HG03558 (cell line): Measurements from ENCODE around the gene VAMP3.
A peak's percentile ranks its signal among the peaks of the same experiment; 100 is the strongest.
"Not testable (repeated sequence)": the region's sequence is repeated elsewhere in the genome, so short reads cannot be mapped to it uniquely, and the experiment has no call there.

Experiments
- ATAC-seq: cut with Tn5 transposase; IDR thresholded peaks from one replicate; pipeline ENCODE4 v1.9.1; 2021; ENCODE audit warnings: moderate number of reproducible peaks; ENCODE audit not compliant: unreplicated experiment; ENCODE audit errors: extremely low read depth

VAMP3 gene

GRCh38 chr1:7761103-7761502 lies 10.0 kb upstream of the VAMP3 start:
- ATAC-seq: no peak

GRCh38 chr1:7767176-7767575 lies 3.9 kb upstream of the VAMP3 start:
- ATAC-seq: no peak

GRCh38 chr1:7768583-7768982 lies 2.5 kb upstream of the VAMP3 start:
- no peak for ATAC-seq

DNA sequence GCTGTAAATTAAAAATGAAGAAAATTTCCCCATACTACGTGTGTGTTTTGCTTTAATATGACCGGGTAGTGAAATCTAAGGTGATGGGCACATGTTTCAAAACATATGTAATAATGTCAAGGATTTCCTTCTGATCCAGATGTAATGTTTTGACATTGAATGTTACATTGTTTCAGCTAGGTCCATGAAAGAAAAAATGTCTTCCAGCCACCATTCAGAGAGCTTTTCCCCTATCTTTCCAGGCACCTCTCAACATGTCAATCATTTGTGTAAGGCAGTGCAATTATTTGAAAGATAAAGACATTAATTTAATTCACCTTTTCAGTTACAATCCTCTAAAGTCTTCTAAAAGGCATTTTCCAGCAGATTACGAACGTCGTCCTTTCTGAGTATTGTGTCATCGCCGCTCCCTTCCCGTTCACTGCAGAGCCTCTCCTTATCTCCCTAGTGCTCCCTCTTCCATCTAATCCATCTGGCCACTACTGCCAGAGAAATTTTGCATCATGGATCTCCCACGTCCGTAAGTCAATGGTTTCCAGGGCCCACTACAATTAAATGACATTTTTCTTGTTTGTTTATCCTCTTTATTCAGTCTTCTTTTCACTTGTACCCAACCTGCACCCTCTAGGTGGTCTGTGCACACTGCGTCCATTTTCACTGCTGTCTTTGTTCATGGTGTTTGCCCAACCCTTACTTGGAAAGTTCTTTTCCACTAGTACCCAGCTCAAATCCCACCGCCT lies 1.3 kb upstream of the VAMP3 start:
- ATAC-seq: no peak

DNA sequence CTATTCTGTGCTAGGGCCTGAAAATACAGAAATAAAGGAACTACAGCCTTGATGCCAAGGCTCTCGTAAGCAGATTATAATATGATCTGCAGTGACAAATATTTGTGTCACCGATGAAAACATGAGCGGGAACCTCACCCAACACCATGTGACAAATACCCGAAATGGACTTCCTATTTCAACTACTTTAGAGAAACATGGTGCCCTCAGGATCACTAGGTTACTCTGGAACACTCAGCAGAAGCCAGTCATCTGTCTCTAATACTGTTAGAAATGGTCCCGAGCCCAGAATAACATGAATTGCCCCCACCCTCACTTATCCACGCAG lies 463 bp upstream of the VAMP3 start:
- ATAC-seq: no peak

DNA sequence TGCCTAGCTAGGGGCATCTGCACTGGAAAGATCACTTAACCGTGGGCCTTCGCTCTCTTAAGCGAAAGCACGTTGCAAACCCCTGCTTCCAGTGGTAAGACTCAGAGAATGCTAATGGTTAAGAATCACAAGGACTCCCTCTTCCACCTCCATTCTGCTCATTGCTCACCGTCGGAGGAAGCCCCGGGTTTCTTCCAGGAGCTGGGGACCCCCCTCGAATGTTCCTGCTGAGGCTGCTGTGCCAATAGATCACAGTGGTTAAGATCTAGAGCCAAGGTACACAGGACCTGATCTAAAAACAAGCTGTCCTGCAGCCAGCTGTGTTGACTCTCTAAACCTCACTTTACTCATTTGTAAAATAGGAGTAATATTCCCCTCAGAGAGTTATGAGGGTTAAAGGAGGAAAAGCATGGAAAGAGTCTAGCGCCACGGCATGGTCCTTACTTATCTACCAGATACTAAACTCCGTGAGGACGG lies 765 bp downstream of the VAMP3 start:
- no peak for ATAC-seq

GRCh38 chr1:7777591-7777990 lies 6.5 kb downstream of the VAMP3 start:
- ATAC-seq: no peak

GRCh38 chr1:7778133-7778628 lies 7.1 kb downstream of the VAMP3 start:
- ATAC-seq: no peak

DNA sequence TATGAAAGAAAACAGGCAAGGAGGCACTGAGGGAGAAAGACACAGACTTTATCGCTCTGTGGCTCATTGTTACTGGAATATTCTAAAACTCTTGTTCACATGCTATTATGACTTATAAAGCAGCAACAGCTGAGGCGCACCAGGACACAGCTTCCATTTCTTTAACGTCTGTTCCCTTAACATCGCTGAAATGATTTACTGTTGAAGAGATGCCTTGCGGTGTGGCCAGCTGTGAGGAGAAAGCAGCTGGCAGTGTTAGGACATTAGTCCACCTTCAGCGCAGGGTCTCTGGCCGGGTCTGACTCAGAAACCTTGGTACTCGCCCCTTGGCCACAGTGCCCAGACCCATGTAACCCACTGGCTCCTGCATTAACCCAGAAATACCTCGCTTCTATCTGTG lies 9.9 kb downstream of the VAMP3 start:
- ATAC-seq: no peak

- ATAC-seq: no peak
Measured at GRCh38 chr1:7781501-7781900, 10.4 kb downstream of the VAMP3 start.

DNA sequence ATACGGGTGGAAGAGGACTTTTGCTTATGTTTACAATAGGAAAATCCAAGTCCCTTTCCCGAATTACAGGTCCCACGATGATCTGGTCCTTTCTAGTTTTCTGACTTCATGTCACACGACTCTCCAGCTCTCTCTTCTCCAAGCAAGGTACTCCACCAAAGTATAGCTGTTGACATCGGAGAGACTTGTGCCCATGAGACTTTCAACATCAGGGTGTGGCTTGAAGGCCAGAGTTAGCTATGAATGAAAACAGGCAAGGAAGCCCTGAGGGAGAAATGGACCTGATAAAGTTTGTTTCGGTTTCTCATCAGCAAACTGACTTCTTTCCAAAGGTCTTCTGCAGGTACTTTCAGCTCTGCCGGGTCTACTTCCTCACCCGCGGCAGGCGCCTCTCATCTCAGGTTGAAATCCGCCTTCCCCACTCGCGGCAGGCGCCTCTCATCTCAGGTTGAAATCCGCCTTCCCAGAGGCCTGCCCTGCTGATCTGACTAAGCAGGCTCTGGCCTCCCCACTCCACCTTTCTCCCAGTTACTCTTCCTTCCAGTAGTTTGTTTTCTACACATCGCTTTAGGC lies 10.9 kb downstream of the VAMP3 start:
- no peak for ATAC-seq

GRCh38 chr1:7783178-7783711 lies 12.1 kb downstream of the VAMP3 start:
- ATAC-seq: no peak

DNA sequence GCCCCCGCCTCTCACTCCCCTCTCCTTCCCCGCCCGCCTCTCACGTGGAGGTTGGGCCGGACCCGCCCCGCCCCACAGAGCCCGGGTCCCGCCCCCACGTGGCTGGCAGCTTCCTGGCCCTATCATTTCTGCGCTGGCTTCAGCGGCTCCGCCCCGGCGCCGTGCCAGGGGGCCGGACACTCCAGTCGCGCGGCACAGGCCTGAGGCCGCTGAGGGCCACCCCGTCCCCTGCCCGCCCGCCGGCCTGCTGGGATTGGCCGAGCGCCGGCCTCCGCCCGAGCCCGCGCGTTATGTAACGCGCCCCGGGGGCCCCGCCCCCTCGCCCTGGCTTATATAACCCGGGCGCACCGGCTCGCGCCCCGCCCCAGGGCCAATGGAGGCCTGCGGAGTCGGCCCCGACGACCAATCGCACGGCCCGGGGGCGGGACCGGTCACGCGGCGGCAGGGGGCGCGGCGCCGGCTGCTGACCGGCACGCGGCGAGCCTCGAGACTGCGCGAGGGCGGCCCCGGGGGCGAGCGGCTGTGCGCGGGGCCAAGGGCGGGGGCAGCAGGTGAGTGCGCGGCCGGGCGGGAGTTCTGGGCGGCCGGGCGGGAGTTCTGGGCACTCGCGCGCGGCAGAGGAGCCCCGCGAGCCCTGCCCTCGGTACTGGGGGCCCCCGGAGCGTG lies 12.9 kb downstream of the VAMP3 start, which contains the start of gene PER3:
TSS of gene PER3 (plus strand) at position 466 of the 666 bp plus-strand sequence. CDS start 587 bp downstream, outside the sequence.
- peak; percentile 79 for ATAC-seq

GRCh38 chr1:7784492-7785071 lies 13.5 kb downstream of the VAMP3 start:
- no peak for ATAC-seq

- ATAC-seq: no peak
Measured at GRCh38 chr1:7785108-7785507, 14.0 kb downstream of the VAMP3 start.

DNA sequence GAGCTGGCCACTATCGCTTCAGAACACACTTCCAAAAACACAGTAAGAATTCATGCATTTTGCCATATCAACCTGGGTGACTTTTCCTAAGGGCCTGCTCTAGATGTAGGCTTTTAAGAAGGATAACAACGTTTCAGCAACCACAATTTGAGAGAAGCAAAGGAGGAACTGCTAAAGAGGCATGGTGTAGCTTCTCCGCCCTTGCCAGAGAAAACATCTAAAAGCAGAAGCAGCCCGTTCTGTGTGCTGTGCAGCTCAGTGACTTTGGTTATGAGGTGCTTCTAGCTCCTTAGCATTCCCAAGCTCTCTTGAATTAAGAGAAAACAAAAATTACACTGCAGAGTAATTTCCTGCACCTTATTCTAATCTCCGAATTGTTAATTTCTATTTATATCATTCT lies 15.7 kb downstream of the VAMP3 start:
- no peak for ATAC-seq

GRCh38 chr1:7789828-7790227 lies 18.7 kb downstream of the VAMP3 start:
- no peak for ATAC-seq

GRCh38 chr1:7791027-7791426 lies 19.9 kb downstream of the VAMP3 start:
- not testable (repeated sequence) for ATAC-seq

- no peak for ATAC-seq
Measured at GRCh38 chr1:7795406-7795805, 24.3 kb downstream of the VAMP3 start.

DNA sequence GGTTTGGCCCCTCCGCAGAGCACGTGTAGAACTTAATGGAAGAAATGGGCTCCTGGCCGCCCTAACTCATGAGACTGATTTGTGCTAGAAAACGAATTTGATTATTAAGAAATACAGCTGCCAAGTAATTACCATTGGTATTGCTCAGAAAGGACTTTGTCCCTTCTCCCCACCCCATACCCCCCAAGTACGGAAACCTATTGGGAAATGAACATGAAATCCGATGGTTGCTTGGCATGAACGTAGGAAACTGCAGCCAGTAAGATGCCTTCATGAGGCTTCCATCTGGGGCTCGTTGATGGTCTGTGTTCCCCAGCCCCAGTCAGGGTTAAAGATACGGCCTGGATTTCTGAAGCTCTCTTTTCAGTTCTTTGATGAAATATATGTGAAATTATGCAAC lies 34.4 kb downstream of the VAMP3 start:
- ATAC-seq: no peak
